ENCODE measurements around the gene GRM8.

DNA sequence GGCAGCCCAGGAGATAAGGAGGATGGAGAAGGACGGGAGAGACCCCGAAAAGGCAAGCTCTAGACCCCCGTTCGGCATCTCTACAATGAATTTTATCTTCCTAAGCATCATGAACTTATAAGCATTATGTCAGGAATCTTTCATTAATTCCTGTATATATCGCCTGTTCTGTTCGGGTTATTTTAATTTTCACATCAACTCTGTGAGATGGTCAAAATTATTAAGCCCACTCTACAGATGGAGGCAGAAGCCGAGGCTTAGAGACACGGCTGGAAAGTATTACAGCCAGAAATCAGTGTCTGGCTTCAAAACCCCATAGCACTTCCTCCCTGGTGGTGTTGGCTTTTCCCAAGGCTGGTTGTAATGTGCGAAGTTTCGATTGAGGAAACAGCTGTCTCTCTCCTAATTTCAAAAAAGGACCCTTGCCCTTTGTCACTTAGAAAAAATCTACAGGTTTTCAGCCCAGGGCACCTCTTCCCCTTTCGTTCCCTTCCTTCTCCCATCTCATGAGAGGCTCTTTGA, 1.5 kb upstream of the GRM8 start:
- TF ChIP-seq CTCF (IDR thresholded peaks at IDR 0.05) (no peak), POLR2AphosphoS5 (IDR thresholded peaks at IDR 0.05) (no peak), POLR2A (IDR thresholded peaks at IDR 0.05) (no peak), EP300 (IDR thresholded peaks at IDR 0.05) (no peak)

Data from stomach (tissue), 4 donors.